ENCODE measurements around the gene VEGFB.
A peak's percentile ranks its signal among the peaks of the same experiment; 100 is the strongest.

VEGFB gene

DNA sequence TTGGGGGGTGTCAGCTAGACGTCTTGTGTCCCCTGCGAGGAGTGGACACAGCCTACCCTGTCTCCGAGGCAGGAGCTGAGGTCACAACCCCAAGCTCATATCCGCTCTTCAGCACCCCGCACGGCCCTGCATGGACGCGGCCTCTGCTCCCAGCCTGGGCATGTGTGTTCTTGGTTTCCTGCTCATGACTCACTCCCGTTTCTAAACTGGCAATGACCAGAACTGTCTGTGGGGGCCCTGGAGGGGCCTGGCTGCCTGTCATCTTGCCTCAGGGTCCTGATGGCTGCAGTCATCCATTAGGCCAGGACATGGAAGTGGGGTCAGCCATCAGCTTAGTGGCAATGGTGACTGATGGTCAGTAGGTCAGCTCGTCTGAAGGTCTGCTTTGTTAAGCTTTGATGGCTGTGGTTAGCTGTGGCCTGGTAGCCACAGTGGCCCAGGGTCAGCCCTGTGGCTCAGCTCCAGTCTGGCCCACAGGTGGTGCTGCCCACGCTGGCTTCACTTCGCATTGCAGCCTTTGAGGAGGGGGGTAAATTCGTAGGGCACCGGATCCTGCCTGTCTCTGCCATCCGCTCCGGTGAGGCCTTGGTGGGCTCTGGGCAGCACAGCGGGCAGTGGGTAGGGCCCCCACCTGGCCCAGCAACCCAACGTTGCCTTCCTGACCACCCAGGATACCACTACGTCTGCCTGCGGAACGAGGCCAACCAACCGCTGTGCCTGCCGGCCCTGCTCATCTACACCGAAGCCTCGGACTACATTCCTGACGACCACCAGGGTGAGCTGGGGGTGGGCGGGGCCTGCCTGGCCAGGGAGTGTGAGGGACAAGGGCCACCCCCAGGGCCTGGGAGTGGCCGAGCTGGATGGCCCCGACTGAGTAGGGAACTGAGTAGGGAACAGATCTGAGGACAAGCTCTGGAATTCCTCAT lies 28.9 kb downstream of the VEGFB start:
- DNase-seq = no peak

DNA sequence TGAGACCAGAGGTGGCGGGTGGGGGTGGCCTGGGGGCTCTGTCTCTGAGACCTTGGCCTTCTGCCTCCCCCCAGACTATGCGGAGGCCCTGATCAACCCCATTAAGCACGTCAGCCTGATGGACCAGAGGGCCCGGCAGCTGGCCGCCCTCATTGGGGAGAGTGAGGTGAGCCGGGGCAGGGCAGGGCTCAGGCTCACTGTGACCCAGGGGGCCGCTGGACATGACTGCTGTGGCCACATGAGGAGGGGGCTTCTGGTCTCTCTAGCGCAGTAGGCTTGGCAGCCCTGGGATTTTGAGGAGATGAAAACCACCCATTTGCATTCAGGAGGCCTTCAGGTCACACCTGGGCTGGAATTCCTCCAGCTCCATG lies 29.5 kb downstream of the VEGFB start:
- DNase-seq = no peak

- no peak for DNase-seq
Measured at GRCh38 chr11:64264371-64264852, 30.0 kb downstream of the VEGFB start.

DNA sequence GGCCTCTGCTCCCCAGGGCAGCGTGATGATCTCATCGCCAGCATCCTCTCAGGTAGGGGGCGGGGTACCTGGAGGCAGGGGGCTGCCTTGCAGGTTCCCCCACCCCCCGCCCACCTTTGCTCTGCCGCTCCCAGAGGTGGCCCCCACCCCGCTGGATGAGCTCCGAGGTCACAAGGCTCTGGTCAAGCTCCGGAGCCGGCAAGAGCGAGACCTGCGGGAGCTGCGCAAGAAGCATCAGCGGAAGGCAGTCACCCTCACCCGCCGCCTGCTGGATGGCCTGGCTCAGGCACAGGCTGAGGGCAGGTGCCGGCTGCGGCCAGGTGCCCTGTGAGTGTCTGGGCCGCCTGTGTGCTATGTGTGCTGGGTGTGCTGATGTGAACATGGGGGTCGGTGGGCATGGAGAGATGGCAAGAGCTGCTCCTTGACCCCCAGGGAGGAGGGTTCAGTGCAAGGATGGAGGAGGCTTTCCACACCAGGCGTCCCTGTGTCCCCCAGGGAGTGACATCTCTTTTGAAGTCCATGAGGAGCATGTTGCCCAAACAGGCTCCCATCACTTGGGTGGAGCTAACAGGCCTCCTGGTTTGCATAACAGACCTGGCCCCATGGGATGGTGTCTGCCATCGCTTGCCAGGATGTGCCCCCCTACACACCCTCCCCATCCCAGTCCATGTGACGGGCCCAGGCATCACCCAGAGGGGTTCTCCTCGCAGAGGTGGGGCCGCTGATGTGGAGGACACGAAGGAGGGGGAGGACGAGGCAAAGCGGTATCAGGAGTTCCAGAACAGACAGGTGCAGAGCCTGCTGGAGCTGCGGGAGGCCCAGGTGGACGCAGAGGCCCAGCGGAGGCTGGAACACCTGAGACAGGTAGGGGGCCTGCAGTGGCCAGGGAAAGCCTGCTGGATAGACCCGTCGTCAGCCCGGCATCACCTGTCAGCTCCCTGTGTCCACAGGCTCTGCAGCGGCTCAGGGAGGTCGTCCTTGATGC lies 31.1 kb downstream of the VEGFB start:
- no peak for DNase-seq

GRCh38 chr11:64266339-64266738 lies 32.0 kb downstream of the VEGFB start:
- no peak for DNase-seq

DNA sequence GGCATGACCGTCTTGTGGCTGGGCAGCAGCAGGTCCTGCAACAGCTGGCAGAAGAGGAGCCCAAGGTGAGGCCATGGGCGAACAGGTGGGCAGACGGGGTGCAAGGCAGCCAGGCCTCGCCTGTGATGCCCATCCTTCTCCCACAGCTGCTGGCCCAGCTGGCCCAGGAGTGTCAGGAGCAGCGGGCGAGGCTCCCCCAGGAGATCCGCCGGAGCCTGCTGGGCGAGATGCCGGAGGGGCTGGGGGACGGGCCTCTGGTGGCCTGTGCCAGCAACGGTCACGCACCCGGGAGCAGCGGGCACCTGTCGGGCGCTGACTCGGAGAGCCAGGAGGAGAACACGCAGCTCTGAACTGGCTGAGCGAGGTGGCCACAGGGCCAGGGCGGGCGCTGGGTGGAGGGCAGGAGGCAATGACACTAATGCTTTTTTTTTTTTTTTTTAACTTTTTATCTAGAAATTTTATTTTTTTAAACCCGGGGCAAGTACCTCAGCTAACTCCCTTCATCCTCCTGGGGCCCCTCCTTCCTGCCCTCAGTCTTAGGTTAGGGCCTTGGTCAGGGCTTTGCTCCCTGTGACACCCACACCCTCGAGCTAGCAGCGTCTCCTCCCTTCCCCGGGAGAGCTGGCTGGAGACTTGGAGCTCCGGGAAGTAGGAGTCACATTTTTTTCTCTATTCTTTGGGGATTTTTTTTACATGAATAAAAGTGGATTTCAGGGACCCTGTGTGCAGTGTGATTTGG lies 33.0 kb downstream of the VEGFB start:
- no peak for DNase-seq

GRCh38 chr11:64268025-64268892 lies 33.9 kb downstream of the VEGFB start:
- DNase-seq = no peak

DNA sequence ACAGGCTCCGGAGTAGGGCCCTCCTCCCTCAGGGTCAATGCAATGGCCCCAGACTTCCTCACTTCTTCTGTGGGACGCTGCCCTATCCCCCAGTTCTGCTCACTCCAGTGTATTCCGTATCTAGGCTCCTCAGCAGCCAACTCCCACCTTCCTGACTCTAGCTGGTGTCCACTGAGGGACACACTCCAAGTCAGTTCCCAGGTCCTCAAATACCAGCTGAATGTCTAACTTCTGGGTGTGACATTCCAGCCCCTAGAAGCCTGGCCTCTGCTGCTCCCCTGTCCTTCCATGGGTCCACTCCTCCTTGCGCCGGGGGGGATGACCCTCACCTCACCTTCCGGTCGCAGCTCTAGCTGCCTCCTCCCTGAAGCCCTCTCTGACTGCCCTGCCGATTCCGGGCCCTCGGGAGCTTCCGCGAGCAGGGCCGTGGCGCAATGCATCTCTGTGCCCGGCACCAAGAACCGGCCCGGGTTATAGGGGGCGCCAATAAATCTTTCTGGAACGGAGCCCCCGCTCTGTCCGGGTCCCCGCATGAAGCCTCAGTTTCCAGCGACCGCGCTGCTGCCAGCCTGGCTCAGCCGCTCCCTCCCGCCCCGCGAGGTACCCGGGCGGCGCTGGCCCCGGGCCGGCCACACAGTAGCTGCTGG lies 34.6 kb downstream of the VEGFB start:
- DNase-seq = no peak

GRCh38 chr11:64269540-64270220 lies 35.3 kb downstream of the VEGFB start:
- DNase-seq = peak; percentile 100

- no peak for DNase-seq
Measured at GRCh38 chr11:64275031-64275800, 40.8 kb downstream of the VEGFB start.

DNA sequence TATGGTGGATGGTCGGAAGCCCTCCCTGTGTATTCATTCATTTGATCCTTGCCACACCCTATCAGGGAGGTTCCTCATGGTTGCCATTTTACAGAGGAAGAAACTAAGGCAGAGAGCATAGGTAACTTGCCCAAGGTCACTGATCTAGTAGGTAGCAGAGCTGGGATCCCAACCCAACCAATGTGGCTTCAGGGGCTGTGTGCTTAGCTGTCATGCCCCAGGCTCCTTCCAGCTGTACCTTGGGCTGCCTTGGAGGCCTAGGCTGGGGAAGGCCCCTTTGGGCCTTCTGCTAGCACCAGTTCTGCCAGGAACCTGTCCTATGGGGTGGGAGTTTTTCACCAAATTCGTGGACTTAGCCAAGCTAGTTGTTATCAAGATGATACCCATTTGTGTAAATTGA lies 41.5 kb downstream of the VEGFB start:
- no peak for DNase-seq

- no peak for DNase-seq
Measured at GRCh38 chr11:64276653-64277431, 42.5 kb downstream of the VEGFB start.

DNA sequence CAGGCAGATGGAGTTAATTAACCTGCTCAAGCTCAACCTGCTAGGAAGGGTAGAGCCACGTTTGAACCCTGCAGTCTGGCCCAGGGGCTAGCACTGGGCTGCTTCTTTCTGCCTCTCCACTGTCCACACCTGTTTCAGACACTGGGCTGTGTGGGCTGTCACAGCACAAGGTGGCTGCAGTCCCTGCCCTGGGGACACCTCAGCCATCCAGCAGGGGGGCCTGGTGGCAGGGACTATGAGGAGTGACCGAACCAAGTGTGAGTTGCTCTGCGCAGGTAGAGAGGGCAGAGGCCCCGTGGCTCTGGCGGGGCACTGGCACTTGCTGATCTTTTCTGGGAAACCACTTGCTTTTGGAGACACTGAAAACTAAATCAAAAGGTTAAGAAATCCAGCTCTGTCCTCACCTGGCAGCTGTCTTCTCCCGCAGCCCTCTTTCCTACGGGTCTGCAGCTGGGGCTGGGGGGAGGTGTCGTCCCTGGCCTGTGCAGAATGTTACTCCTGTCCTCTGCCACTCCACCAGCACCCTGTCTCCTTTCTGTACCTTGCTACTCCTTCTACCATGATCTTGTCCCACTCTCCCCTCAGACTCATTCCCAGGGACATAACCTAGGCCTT lies 44.3 kb downstream of the VEGFB start:
- no peak for DNase-seq

DNA sequence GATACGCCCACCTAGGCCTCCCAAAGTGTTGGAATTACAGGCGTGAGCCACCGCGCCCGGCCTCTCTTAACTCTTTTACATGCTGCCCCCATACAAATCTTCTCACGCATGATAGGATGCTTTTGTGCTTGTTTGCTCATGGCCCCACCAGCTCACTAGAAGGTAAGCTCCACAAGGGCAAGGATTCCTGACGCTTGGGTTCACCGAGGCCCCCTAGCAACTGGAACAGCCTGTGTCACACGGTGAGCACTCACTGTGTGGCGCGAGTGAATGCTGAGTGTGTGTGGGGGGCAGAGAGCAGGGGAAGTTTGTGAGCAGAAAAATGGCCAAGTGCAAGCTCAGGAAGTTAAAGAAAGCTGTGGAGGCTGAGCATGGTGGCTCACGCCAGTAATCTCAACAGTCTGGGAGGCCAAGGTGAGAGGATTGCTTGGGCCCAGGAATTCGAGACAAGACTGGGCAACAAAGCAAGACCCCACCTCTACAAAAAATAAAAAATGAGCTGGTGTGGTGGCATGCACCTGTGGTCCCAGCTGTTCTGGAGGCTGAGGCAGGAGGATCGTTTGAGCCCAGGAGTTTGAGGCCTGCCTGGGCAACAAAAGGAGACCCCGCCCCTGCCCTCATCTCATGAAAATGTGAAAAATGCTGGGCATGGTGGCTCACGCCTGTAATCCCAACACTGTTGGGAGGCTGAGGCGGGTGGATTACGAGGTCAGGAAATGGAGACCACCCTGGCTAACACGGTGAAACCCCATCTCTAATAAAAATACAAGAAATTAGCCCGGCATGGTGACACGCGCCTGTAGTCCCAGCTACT lies 47.8 kb downstream of the VEGFB start:
- no peak for DNase-seq

DNA sequence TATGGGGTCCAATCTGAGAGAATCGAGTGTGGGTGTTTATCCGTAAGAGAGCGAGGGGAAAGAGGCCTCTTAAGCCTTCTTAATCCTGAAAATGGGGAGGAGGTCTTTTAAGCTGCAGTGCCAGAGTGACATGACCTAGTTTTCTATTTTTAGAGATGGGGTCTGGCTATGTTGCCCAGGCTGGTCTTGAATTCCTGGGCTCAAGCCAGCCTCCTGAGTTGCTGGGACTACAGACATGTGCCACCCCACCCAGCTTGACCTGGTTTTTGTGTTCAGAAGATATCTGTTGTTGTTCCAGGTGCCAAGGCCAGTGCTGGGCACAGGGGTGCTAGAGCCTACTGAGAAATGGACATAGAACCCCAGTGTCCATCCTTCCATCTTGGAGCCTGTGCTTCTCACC lies 48.7 kb downstream of the VEGFB start:
- no peak for DNase-seq

DNA sequence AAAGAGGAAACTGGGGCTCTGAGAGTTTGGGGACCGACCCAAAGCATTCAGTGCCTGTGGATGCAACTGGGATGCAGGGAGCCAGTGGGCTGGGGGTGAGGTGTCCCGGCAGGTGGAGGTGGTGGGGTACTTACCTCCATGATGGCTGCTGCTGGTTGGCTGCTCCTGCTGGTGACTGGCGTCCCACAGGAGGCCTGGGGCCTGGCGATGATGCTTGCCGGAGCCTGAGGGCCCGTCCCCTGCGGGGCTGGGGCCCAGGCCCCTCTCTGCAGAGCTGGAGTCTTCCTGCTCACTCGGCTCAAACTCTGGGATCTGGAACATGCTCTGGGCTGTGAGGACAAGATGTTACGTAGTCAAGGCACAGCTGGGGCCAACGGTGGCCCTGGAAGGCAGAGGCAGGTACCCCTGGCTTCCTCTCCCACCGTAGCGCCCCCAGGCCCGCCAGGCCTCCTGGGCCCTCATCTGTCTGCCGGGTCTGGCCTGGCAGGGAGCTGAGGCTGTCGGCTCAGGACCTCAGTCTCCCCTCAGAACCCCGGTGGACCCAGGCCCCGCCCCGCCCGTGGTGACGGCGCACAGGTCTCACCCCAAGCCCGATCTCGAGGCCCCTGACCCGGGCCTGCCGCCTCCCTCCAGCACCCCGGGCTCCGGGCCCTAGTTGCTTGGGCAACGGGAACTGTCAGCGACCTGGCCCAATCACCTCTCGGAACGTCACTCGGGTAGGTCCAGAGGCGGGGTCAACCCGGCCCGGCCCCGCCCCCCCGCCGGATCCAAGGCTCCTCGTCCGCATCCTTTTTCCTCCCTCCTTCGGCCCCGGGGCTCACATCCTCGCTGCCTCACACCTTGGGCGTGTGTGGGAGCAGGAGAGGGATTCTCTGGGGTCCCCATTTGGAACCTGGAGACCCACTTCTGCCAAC lies 49.9 kb downstream of the VEGFB start, which contains the start of gene BAD:
Gene BAD, minus strand, starts transcription at position 618 of the 914 bp plus-strand sequence. Its CDS starts 297 bp downstream, at position 321.
- peak; percentile 94 for DNase-seq

Measured in NCI-H774 (cell line).